Measurements from ENCODE around the gene TXLNG. TPM values are rescaled to one million over a fixed set of nuclear protein-coding genes. Genes with fewer than 3 reads are reported as not detected.

Gene TXLNG
- polyA plus RNA-seq, 1 of the 3 experiments (the other 2 are of a cell fraction), result 12.1 TPM

DNA sequence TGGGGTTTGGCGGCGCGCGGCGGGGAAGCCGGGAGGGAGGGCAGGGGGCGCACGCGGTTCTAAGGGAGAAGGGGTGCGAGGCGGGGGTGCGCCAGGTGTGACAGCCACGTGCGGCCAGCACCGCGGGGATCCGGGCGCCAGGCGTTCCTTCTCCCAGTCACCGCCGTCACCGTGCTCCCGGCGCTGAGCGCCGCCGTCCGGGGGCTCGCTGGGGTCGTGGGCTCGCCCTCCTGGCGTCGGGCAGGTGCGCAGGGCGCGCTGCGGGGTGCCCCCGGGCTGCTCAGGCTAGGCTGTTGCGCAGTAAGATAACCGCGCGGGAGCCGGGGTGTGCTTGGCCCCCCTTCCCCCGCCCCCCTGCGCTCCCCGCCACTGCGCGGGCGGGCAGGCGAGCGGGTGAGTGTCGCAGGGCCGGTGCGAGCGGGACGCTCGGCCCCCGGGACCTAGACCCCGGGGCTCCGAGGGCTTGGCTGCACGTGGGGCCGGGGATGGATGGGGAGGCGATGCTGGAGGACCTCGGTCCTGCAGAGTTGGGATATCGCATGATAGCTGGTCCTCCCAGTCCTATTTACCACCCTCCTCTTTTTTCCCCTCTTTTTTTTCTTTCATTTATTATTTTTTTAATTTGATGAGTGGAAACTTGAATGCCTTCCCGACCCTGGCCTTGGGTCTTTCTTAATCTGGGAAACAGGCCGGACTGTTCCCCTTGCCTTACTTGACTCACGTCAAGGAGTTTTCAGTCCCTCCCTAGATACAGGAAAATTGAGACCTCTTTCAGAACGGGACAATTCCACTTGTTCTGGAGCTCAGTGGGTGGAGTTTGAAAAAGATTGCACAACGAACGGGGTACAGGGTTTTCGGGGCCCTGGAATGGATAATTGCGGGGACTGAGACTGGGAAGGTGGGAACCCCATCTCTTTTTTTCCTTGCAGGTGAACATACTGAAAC is 797 bp downstream of the TXLNG start:
- WGBS (ENCODE audit: low lambda C conversion rate), result 9% methylated on average over 25 of the region's 73 CpGs
- peak overlapping the region; percentile 69 to 81; a peak in 3 of 4 replicates for H3K27ac ChIP-seq (ENCODE audit: low read depth in 2 of 2, low read length in 1 of 2)
- H3K79me2 ChIP-seq (ENCODE audit: insufficient read depth), result peaks cover 54% of the 10 kb centered on the region
- peak overlapping the region; percentile 76 to 80 for H3K4me3 ChIP-seq (ENCODE audit: low read depth in 2 of 2, low read length in 1 of 2)
- H3K9ac ChIP-seq, result peak overlapping the region; percentile 74
- H3F3A ChIP-seq (replicated peaks; ENCODE audit: insufficient read depth), result no peaks in the 10 kb centered on the region
- peak; percentile 68 for DNase-seq
- no peaks in the 10 kb centered on the region for H3K27me3 ChIP-seq (ENCODE audit: insufficient read depth)
- H3K4me1 ChIP-seq (ENCODE audit: control insufficient read depth in 1 of 2, insufficient read depth in 2 of 2, low read depth in 1 of 2, low read length in 1 of 2), result peaks cover 3 to 6% of the 10 kb centered on the region in 2 experiments; a peak in 2 of 4 replicates
- H3K9me2 ChIP-seq, result no peaks in the 10 kb centered on the region
- H3K9me3 ChIP-seq, result no peaks in the 10 kb centered on the region
- POLR2A ChIA-PET, result no interaction called here
- H4K20me1 ChIP-seq (ENCODE audit: insufficient read depth), result no peaks in the 10 kb centered on the region
- TF ChIP-seq, protein P1, sequence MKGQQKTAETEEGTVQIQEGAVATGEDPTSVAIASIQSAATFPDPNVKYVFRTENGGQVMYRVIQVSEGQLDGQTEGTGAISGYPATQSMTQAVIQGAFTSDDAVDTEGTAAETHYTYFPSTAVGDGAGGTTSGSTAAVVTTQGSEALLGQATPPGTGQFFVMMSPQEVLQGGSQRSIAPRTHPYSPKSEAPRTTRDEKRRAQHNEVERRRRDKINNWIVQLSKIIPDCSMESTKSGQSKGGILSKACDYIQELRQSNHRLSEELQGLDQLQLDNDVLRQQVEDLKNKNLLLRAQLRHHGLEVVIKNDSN (IDR thresholded peaks at IDR 0.05; ENCODE audit: borderline replicate concordance, low read depth), result no peak
- TF ChIP-seq EP300 (IDR thresholded peaks at IDR 0.05; ENCODE audit: borderline replicate concordance in 1 of 2, low read depth in 1 of 2, low read length in 1 of 2) (no peak), RCOR1 (IDR thresholded peaks at IDR 0.05; ENCODE audit: low read length) (no peak)
- H2AFZ ChIP-seq (ENCODE audit: low read depth), result peak overlapping the region; percentile 56; the same call in 1 of the 2 replicates
- CTCF ChIA-PET, result interaction anchor here (1.1 kb wide), 1 partner anchor 39 kb away, joined by 6 read pairs; no protein-coding TSS in a partner anchor
- peaks cover 7 to 10% of the 10 kb centered on the region in 2 experiments for H3K36me3 ChIP-seq (replicated peaks in 1 of 2; ENCODE audit: control insufficient read depth in 1 of 2, insufficient read depth in 2 of 2, low read length in 1 of 2)
- peak overlapping the region; percentile 87 for H3K4me2 ChIP-seq

DNA sequence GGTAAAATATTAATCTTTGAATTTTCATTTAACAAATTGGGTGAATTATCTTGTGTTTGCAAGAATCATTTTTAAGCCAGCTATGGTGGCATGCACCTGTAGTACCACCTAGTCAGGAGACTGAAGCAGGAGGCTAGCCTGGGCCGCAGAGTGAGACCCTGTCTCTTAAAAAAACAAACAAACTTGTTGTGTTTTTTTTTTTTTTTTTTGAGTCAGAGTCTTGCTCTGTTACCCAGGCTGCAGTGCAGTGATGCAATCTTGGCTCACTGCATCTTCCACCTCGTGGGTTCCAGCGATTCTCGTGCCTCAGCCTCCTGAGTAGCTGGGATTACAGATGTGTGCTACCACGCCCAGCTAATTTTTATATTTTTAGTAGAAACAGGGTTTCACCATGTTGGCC is 2.2 kb downstream of the TXLNG start:
- H3K9me3 ChIP-seq, result no peaks in the 10 kb centered on the region
- peaks cover 3 to 6% of the 10 kb centered on the region in 2 experiments; a peak in 2 of 4 replicates for H3K4me1 ChIP-seq (ENCODE audit: control insufficient read depth in 1 of 2, insufficient read depth in 2 of 2, low read depth in 1 of 2, low read length in 1 of 2)
- no peaks in the 10 kb centered on the region for H3K27me3 ChIP-seq (ENCODE audit: insufficient read depth)
- TF ChIP-seq TEAD4 (IDR thresholded peaks at IDR 0.05; ENCODE audit: borderline replicate concordance, insufficient read depth) (no peak), RAD21 (IDR thresholded peaks at IDR 0.05; ENCODE audit: low read length) (no peak), GATA2 (CRISPR knock-in tag; IDR thresholded peaks at IDR 0.05) (no peak), GABPA (IDR thresholded peaks at IDR 0.05; ENCODE audit: low read depth) (no peak), YY1 (IDR thresholded peaks at IDR 0.05; ENCODE audit: low read depth) (no peak), FOSL2 (IDR thresholded peaks at IDR 0.05; ENCODE audit: borderline replicate concordance, low read depth) (no peak), JUND (IDR thresholded peaks at IDR 0.05) (no peak), TAF1 (IDR thresholded peaks at IDR 0.05; ENCODE audit: borderline replicate concordance, low read depth, low read length) (no peak), FOXM1 (IDR thresholded peaks at IDR 0.05; ENCODE audit: low read depth) (no peak)
- TF ChIP-seq, protein P2, sequence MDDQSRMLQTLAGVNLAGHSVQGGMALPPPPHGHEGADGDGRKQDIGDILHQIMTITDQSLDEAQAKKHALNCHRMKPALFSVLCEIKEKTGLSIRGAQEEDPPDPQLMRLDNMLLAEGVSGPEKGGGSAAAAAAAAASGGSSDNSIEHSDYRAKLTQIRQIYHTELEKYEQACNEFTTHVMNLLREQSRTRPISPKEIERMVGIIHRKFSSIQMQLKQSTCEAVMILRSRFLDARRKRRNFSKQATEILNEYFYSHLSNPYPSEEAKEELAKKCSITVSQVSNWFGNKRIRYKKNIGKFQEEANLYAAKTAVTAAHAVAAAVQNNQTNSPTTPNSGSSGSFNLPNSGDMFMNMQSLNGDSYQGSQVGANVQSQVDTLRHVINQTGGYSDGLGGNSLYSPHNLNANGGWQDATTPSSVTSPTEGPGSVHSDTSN (IDR thresholded peaks at IDR 0.05), result no peak
- TF ChIP-seq, protein P3, sequence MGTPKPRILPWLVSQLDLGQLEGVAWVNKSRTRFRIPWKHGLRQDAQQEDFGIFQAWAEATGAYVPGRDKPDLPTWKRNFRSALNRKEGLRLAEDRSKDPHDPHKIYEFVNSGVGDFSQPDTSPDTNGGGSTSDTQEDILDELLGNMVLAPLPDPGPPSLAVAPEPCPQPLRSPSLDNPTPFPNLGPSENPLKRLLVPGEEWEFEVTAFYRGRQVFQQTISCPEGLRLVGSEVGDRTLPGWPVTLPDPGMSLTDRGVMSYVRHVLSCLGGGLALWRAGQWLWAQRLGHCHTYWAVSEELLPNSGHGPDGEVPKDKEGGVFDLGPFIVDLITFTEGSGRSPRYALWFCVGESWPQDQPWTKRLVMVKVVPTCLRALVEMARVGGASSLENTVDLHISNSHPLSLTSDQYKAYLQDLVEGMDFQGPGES (IDR thresholded peaks at IDR 0.05; ENCODE audit: low read depth, low read length), result no peak
- 76% methylated on average over 5 of the region's 5 CpGs for WGBS (ENCODE audit: low lambda C conversion rate)
- no peaks in the 10 kb centered on the region for H4K20me1 ChIP-seq (ENCODE audit: insufficient read depth)
- no peak overlapping the region for H3K4me2 ChIP-seq
- H3K79me2 ChIP-seq (ENCODE audit: insufficient read depth), result peaks cover 59% of the 10 kb centered on the region
- CTCF ChIA-PET, result interaction anchor here (1.0 to 1.1 kb wide), 2 partner anchors 37 to 38 kb away, joined by 3 to 6 read pairs; no protein-coding TSS in a partner anchor
- no peaks in the 10 kb centered on the region for H3F3A ChIP-seq (replicated peaks; ENCODE audit: insufficient read depth)
- peaks cover 7 to 10% of the 10 kb centered on the region in 2 experiments for H3K36me3 ChIP-seq (replicated peaks in 1 of 2; ENCODE audit: control insufficient read depth in 1 of 2, insufficient read depth in 2 of 2, low read length in 1 of 2)
- H2AFZ ChIP-seq (ENCODE audit: low read depth), result no peak overlapping the region
- H3K27ac ChIP-seq (ENCODE audit: low read depth in 2 of 2, low read length in 1 of 2), result no peak overlapping the region
- no peak overlapping the region for H3K4me3 ChIP-seq (ENCODE audit: low read depth in 2 of 2, low read length in 1 of 2)
- H3K9me2 ChIP-seq, result no peaks in the 10 kb centered on the region
- DNase-seq, result no peak
- POLR2A ChIA-PET, result interaction anchor here (0.6 kb wide), 1 partner anchor 18 kb away, joined by 3 read pairs; no protein-coding TSS in a partner anchor
- no peak overlapping the region for H3K9ac ChIP-seq
